SK-N-SH (cell line): ENCODE results near the gene TRAF5. TPM values are rescaled to one million over a fixed set of nuclear protein-coding genes. Genes with fewer than 3 reads are reported as not detected.

Experiments
- CTCF ChIA-PET: fragments of 300-600, 350-600 bp; formaldehyde crosslinking; extraction: SDS; loops from one replicate; lab custom pipeline; 2021; lab: Yijun Ruan, JAX
- POLR2A ChIA-PET: fragments of 350-600 bp; sonication (Branson Sonifier 250); formaldehyde crosslinking; extraction: SDS; loops from one replicate; lab custom pipeline; 2020; ENCODE audit warnings: antibody characterized with exemption, inconsistent platforms; lab: Yijun Ruan, JAX
- DNase-seq: peaks from one replicate; pipeline ENCODE4 v3.0.0; 2012
- H2AFZ ChIP-seq: fragments of 200-600 bp; sonication (generic); 2 replicates; pipeline ENCODE4 v1.8.1; 2016; ENCODE audit warnings: antibody characterized with exemption, mild to moderate bottlenecking, low read depth
- H3F3A ChIP-seq: fragments of 200-600 bp; sonication (generic); replicated peaks from 2 replicates; pipeline ENCODE3; 2016; ENCODE audit warnings: antibody characterized with exemption, mild to moderate bottlenecking; ENCODE audit not compliant: insufficient read depth
- H3K27ac ChIP-seq, 2 experiments: fragments of 200-500 bp in 1 of 2; fragments of 200-600 bp in 1 of 2; sonication (Bioruptor generic) in 1 of 2; sonication (generic), shearing (Covaris generic) in 1 of 2; 2 replicates each; pipeline versions ENCODE4 v1.5.1 to v1.6.1; 2014 to 2016; ENCODE audit warnings: low read depth in 2 of 2, inconsistent platforms in 1 of 2, low read length in 1 of 2, mild to moderate bottlenecking in 1 of 2, mixed read lengths in 1 of 2
- H3K27me3 ChIP-seq: fragments of 200-600 bp; sonication (generic), shearing (Covaris generic); 2 replicates; pipeline ENCODE4 v1.6.1; 2016; ENCODE audit warnings: mixed run types; ENCODE audit not compliant: insufficient read depth
- H3K36me3 ChIP-seq, 2 experiments: fragments of 200-500 bp in 1 of 2; fragments of 200-600 bp in 1 of 2; sonication (Bioruptor generic) in 1 of 2; sonication (generic) in 1 of 2; replicated peaks in 1 of 2; 2 replicates each; pipeline versions ENCODE3 to v1.5.1; 2014 to 2016; ENCODE audit warnings: low read length in 1 of 2, mild to moderate bottlenecking in 1 of 2; ENCODE audit not compliant: insufficient read depth in 2 of 2, control insufficient read depth in 1 of 2
- H3K4me1 ChIP-seq, 2 experiments: fragments of 200-500 bp in 1 of 2; fragments of 200-600 bp in 1 of 2; sonication (Bioruptor generic) in 1 of 2; sonication (generic), shearing (Covaris generic) in 1 of 2; 2 replicates each; pipeline versions ENCODE4 v1.5.1 to v1.6.1; 2014 to 2016; ENCODE audit warnings: low read depth in 1 of 2, low read length in 1 of 2, mixed run types in 1 of 2; ENCODE audit not compliant: insufficient read depth in 2 of 2, control insufficient read depth in 1 of 2
- H3K4me2 ChIP-seq: fragments of 200-600 bp; sonication (generic), shearing (Covaris generic); 2 replicates; pipeline ENCODE4 v1.6.1; 2017; ENCODE audit warnings: mixed run types
- H3K4me3 ChIP-seq, 2 experiments: fragments of 200-500 bp in 1 of 2; fragments of 200-600 bp in 1 of 2; sonication (Bioruptor generic) in 1 of 2; sonication (generic), shearing (Covaris generic) in 1 of 2; 2 replicates each; pipeline versions ENCODE4 v1.5.1 to v1.8.1; 2014 to 2016; ENCODE audit warnings: low read depth in 2 of 2, inconsistent platforms in 1 of 2, low read length in 1 of 2, mild to moderate bottlenecking in 1 of 2, mixed read lengths in 1 of 2, moderate library complexity in 1 of 2
- H3K79me2 ChIP-seq: fragments of 200-600 bp; sonication (generic); 2 replicates; pipeline ENCODE4 v1.8.1; 2017; ENCODE audit warnings: mild to moderate bottlenecking; ENCODE audit not compliant: insufficient read depth
- H3K9ac ChIP-seq: fragments of 200-600 bp; sonication (generic); 2 replicates; pipeline ENCODE4 v1.6.1; 2017; ENCODE audit warnings: mixed run types
- H3K9me2 ChIP-seq: fragments of 200-600 bp; sonication (generic); 2 replicates; pipeline ENCODE4 v1.6.1; 2017; ENCODE audit warnings: mixed run types
- H3K9me3 ChIP-seq: fragments of 200-600 bp; sonication (generic); 2 replicates; pipeline ENCODE4 v1.6.1; 2017; ENCODE audit warnings: mixed run types, mild to moderate bottlenecking, moderate library complexity
- H4K20me1 ChIP-seq: fragments of 200-600 bp; sonication (generic); 2 replicates; pipeline ENCODE4 v1.6.1; 2017; ENCODE audit warnings: mild to moderate bottlenecking, mixed run types; ENCODE audit not compliant: insufficient read depth
- ELF1 ChIP-seq: IDR thresholded peaks from 2 replicates; pipeline ENCODE4 v1.4.0; 2012
- EP300 ChIP-seq, 2 experiments: IDR thresholded peaks; 2 replicates each; pipeline versions ENCODE4 v1.4.0 to v1.6.1; 2012; ENCODE audit warnings: borderline replicate concordance in 1 of 2, low read depth in 1 of 2, low read length in 1 of 2
- EZH2phosphoT487 ChIP-seq: fragments of 200-600 bp; sonication (generic); IDR thresholded peaks from 2 replicates; pipeline ENCODE4 v1.6.1; 2017; ENCODE audit warnings: low read depth, mixed run types, mild to moderate bottlenecking, antibody characterized with exemption, moderate library complexity, borderline replicate concordance
- FOSL2 ChIP-seq: IDR thresholded peaks from 2 replicates; pipeline ENCODE4 v1.4.0; 2012; ENCODE audit warnings: low read depth, mild to moderate bottlenecking, moderate library complexity, borderline replicate concordance
- FOXM1 ChIP-seq: IDR thresholded peaks from 2 replicates; pipeline ENCODE4 v1.4.0; 2012; ENCODE audit warnings: low read depth, mild to moderate bottlenecking
- GABPA ChIP-seq: IDR thresholded peaks from 2 replicates; pipeline ENCODE4 v1.4.0; 2012; ENCODE audit warnings: low read depth, mild to moderate bottlenecking
- GATA2 ChIP-seq: sonication (generic); formaldehyde crosslinking; IDR thresholded peaks from 2 replicates; pipeline ENCODE4 v1.5.0; 2020; ENCODE audit warnings: mild to moderate bottlenecking, missing genetic modification reagents
- JUND ChIP-seq: IDR thresholded peaks from 2 replicates; pipeline ENCODE4 v1.4.0; 2012
- NRF1 ChIP-seq: IDR thresholded peaks from 2 replicates; pipeline ENCODE4 v1.6.1; 2012; ENCODE audit warnings: low read depth, mild to moderate bottlenecking, low read length
- POLR2AphosphoS5 ChIP-seq: IDR thresholded peaks from 2 replicates; pipeline ENCODE4 v1.6.1; 2012; ENCODE audit warnings: low read depth, low read length
- RAD21 ChIP-seq: IDR thresholded peaks from 2 replicates; pipeline ENCODE4 v1.6.1; 2012; ENCODE audit warnings: mild to moderate bottlenecking, low read length
- RXRA ChIP-seq: IDR thresholded peaks from 2 replicates; pipeline ENCODE4 v1.4.0; 2012; ENCODE audit warnings: low read depth, mild to moderate bottlenecking, borderline replicate concordance
- SMC3 ChIP-seq: IDR thresholded peaks from 2 replicates; pipeline ENCODE4 v1.6.1; 2012; ENCODE audit warnings: low read depth, low read length, improper control_type of control experiment
- TEAD4 ChIP-seq: IDR thresholded peaks from 2 replicates; pipeline ENCODE4 v1.4.0; 2012; ENCODE audit warnings: mild to moderate bottlenecking, borderline replicate concordance; ENCODE audit not compliant: insufficient read depth
- USF1 ChIP-seq: IDR thresholded peaks from 2 replicates; pipeline ENCODE4 v1.4.0; 2012; ENCODE audit warnings: low read depth, borderline replicate concordance
- YY1 ChIP-seq: IDR thresholded peaks from 2 replicates; pipeline ENCODE4 v1.4.0; 2012; ENCODE audit warnings: low read depth, mild to moderate bottlenecking
- ZBTB33 ChIP-seq: IDR thresholded peaks from 2 replicates; pipeline ENCODE4 v1.4.0; 2012; ENCODE audit warnings: low read depth, borderline replicate concordance
- WGBS: methylation state at CpG from one replicate; pipeline ENCODE4 v1.1.6; 2017; ENCODE audit warnings: low lambda C conversion rate; 5-methylcytosine and 5-hydroxymethylcytosine counted together
- polyA plus RNA-seq, 3 experiments: library from polyadenylated mRNA; depleted of rRNA; stranded (reverse); fragments of >200 nt; gene quantifications; 2 replicates each; pipeline ENCODE4 v1.2.3, GENCODE V29; 2012
- TF ChIP-seq, protein P1 (sequence below): IDR thresholded peaks from 2 replicates; pipeline ENCODE4 v1.6.1; 2012; ENCODE audit warnings: mild to moderate bottlenecking, low read depth, low read length, moderate library complexity
- TF ChIP-seq, protein P2 (sequence below): IDR thresholded peaks from 2 replicates; pipeline ENCODE4; 2012

The TRAF5 gene
- polyA plus RNA-seq, 1 of the 3 experiments (the other 2 are of a cell fraction) = 7.6 TPM

- Histone ChIP-seq H3K9me3 (no peaks in the 10 kb centered on the region), H3K36me3 (no peaks in the 10 kb centered on the region), H3K4me1 (peaks cover 5 to 16% of the 10 kb centered on the region in 2 experiments; a peak in 1 of 4 replicates), H3K4me3 (no peak overlapping the region), H3K9me2 (no peaks in the 10 kb centered on the region), H3K9ac (no peak overlapping the region), H4K20me1 (no peaks in the 10 kb centered on the region), H3K79me2 (no peaks in the 10 kb centered on the region), H3K4me2 (no peak overlapping the region), H2AFZ (no peak overlapping the region), H3K27me3 (no peaks in the 10 kb centered on the region), H3F3A (no peaks in the 10 kb centered on the region), H3K27ac (no peak overlapping the region)
- ChIA-PET CTCF (interaction anchor here (0.7 to 1.9 kb wide), 2 partner anchors 20 to 311 kb away, joined by 3 to 6 read pairs; no protein-coding TSS in a partner anchor), POLR2A (no interaction called here)
- TF ChIP-seq JUND (no peak), RAD21 (no peak), POLR2AphosphoS5 (no peak), ZBTB33 (no peak), USF1 (no peak), NRF1 (no peak), GATA2 (CRISPR knock-in tag) (no peak), SMC3 (no peak), EZH2phosphoT487 (no peak), GABPA (no peak), EP300 (IDR thresholded peaks at IDR 0.05; ENCODE audit: borderline replicate concordance in 1 of 2, low read depth in 1 of 2, low read length in 1 of 2) (no peak), ELF1 (no peak), TEAD4 (no peak), RXRA (no peak), FOXM1 (no peak), YY1 (no peak), FOSL2 (no peak)
- TF ChIP-seq, protein P1, sequence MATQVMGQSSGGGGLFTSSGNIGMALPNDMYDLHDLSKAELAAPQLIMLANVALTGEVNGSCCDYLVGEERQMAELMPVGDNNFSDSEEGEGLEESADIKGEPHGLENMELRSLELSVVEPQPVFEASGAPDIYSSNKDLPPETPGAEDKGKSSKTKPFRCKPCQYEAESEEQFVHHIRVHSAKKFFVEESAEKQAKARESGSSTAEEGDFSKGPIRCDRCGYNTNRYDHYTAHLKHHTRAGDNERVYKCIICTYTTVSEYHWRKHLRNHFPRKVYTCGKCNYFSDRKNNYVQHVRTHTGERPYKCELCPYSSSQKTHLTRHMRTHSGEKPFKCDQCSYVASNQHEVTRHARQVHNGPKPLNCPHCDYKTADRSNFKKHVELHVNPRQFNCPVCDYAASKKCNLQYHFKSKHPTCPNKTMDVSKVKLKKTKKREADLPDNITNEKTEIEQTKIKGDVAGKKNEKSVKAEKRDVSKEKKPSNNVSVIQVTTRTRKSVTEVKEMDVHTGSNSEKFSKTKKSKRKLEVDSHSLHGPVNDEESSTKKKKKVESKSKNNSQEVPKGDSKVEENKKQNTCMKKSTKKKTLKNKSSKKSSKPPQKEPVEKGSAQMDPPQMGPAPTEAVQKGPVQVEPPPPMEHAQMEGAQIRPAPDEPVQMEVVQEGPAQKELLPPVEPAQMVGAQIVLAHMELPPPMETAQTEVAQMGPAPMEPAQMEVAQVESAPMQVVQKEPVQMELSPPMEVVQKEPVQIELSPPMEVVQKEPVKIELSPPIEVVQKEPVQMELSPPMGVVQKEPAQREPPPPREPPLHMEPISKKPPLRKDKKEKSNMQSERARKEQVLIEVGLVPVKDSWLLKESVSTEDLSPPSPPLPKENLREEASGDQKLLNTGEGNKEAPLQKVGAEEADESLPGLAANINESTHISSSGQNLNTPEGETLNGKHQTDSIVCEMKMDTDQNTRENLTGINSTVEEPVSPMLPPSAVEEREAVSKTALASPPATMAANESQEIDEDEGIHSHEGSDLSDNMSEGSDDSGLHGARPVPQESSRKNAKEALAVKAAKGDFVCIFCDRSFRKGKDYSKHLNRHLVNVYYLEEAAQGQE = no peak
- TF ChIP-seq, protein P2, sequence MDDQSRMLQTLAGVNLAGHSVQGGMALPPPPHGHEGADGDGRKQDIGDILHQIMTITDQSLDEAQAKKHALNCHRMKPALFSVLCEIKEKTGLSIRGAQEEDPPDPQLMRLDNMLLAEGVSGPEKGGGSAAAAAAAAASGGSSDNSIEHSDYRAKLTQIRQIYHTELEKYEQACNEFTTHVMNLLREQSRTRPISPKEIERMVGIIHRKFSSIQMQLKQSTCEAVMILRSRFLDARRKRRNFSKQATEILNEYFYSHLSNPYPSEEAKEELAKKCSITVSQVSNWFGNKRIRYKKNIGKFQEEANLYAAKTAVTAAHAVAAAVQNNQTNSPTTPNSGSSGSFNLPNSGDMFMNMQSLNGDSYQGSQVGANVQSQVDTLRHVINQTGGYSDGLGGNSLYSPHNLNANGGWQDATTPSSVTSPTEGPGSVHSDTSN = no peak
- DNase-seq = no peak
- 83% methylated on average over 4 of the region's 4 CpGs for WGBS
Measured at GRCh38 chr1:211343607-211344006, 17.0 kb downstream of the TRAF5 start.
